A673 (cell line): ENCODE measurements around the gene ADAM10.

Experiments used
- CTCF ChIP-seq: fragments of 300-800, 200-600 bp; sonication (generic); conservative IDR thresholded peaks from 2 replicates; pipeline ENCODE4 v1.5.1; 2017; ENCODE audit warnings: low read depth, mild to moderate bottlenecking, antibody characterized with exemption, low read length, moderate library complexity, mixed read lengths
- EZH2 ChIP-seq: fragments of 200-600 bp; sonication (generic); IDR thresholded peaks from 2 replicates; pipeline ENCODE4 v1.6.1; 2017; ENCODE audit warnings: borderline replicate concordance, low read depth, mild to moderate bottlenecking, mixed read lengths, antibody characterized with exemption, low read length; ENCODE audit not compliant: poor library complexity, severe bottlenecking

- TF ChIP-seq CTCF: no peak
- no peak for TF ChIP-seq EZH2
Observed at GRCh38 chr15:58598829-58599210, 150.7 kb downstream of the ADAM10 start.
